GM12865 (cell line): ENCODE measurements around the gene SPSB2.
"Not testable (repeated sequence)": the region's sequence is repeated elsewhere in the genome, so short reads cannot be mapped to it uniquely, and the experiment has no call there.

Experiments
- DNase-seq: peaks from one replicate; pipeline ENCODE4 v3.0.0; 2010; ENCODE audit warnings: low read depth
- H3K4me3 ChIP-seq: 2 replicates; pipeline ENCODE4 v1.5.1; 2011; ENCODE audit warnings: mild to moderate bottlenecking, low read depth, low read length, control low read depth
- CTCF ChIP-seq: IDR thresholded peaks from 2 replicates; pipeline ENCODE4 v1.5.1; 2011; ENCODE audit warnings: low read length, control low read depth, low read depth, inconsistent platforms; ENCODE audit not compliant: insufficient read depth; ENCODE audit errors: missing control alignments

The SPSB2 gene

GRCh38 chr12:6887460-6887859, 14.4 kb upstream of the SPSB2 start:
- no peak for TF ChIP-seq CTCF
- DNase-seq: no peak

GRCh38 chr12:6886206-6886999, 13.3 kb upstream of the SPSB2 start:
- DNase-seq: not testable (repeated sequence)

More at GRCh38 chr12:6887460-6887859, 14.4 kb upstream of the SPSB2 start:
- H3K4me3 ChIP-seq: no peak overlapping the region

GRCh38 chr12:6884539-6884938, 11.4 kb upstream of the SPSB2 start:
- TF ChIP-seq CTCF: no peak
- no peak for DNase-seq
- H3K4me3 ChIP-seq: no peak overlapping the region

More at GRCh38 chr12:6886206-6886999, 13.3 kb upstream of the SPSB2 start:
- H3K4me3 ChIP-seq: not testable (repeated sequence)

- TF ChIP-seq CTCF: no peak
- no peak for DNase-seq
- H3K4me3 ChIP-seq: no peak overlapping the region
These were observed 10.6 kb upstream of the SPSB2 start for GRCh38 chr12:6883683-6884082.

- no peak for DNase-seq
- TF ChIP-seq CTCF: no peak
- no peak overlapping the region for H3K4me3 ChIP-seq
These were observed 10.1 kb upstream of the SPSB2 start for GRCh38 chr12:6883252-6883651.

GRCh38 chr12:6879824-6880223, 6.7 kb upstream of the SPSB2 start:
- not testable (repeated sequence) for H3K4me3 ChIP-seq, DNase-seq

GRCh38 chr12:6874015-6874368, 889 bp upstream of the SPSB2 start:
- peak overlapping the region; percentile 96 for H3K4me3 ChIP-seq
- not testable (repeated sequence) for DNase-seq

- peak overlapping the region; percentile 96 for H3K4me3 ChIP-seq
- peak; percentile 88 for DNase-seq
- TF ChIP-seq CTCF: peak; percentile 96
These were observed 742 bp downstream of the SPSB2 start for GRCh38 chr12:6872073-6873048.
